ENCODE results near the gene PALM2AKAP2.

The PALM2AKAP2 gene

GRCh38 chr9:109765278-109765677 is 14.7 kb upstream of the PALM2AKAP2 start:
- Histone ChIP-seq H3K27me3 (ENCODE audit: insufficient read depth, poor library complexity, severe bottlenecking) (peaks cover 2% of the 10 kb centered on the region), H3K4me1 (ENCODE audit: insufficient read depth, poor library complexity, severe bottlenecking) (peaks cover under 1% of the 10 kb centered on the region), H3K27ac (ENCODE audit: poor library complexity, severe bottlenecking) (no peak overlapping the region), H3K36me3 (ENCODE audit: low read depth) (no peaks in the 10 kb centered on the region), H3K4me3 (ENCODE audit: severe bottlenecking) (no peak overlapping the region), H3K9me3 (ENCODE audit: severe bottlenecking) (no peaks in the 10 kb centered on the region)
- DNase-seq (ENCODE audit: low spot score) (no peak), ATAC-seq (ENCODE audit: low read depth) (no peak)
- no peak for TF ChIP-seq CTCF (IDR thresholded peaks at IDR 0.05; ENCODE audit: poor library complexity, severe bottlenecking)

- H3K27ac ChIP-seq (ENCODE audit: poor library complexity, severe bottlenecking) = no peak overlapping the region
- no peak for TF ChIP-seq CTCF (IDR thresholded peaks at IDR 0.05; ENCODE audit: poor library complexity, severe bottlenecking)
These were observed 14.2 kb upstream of the PALM2AKAP2 start for GRCh38 chr9:109765830-109766229.

GRCh38 chr9:109766351-109766750 is 13.6 kb upstream of the PALM2AKAP2 start:
- Histone ChIP-seq H3K36me3 (ENCODE audit: low read depth) (no peaks in the 10 kb centered on the region), H3K4me1 (ENCODE audit: insufficient read depth, poor library complexity, severe bottlenecking) (peaks cover 11% of the 10 kb centered on the region), H3K9me3 (ENCODE audit: severe bottlenecking) (no peaks in the 10 kb centered on the region), H3K4me3 (ENCODE audit: severe bottlenecking) (no peak overlapping the region), H3K27me3 (ENCODE audit: insufficient read depth, poor library complexity, severe bottlenecking) (no peaks in the 10 kb centered on the region), H3K27ac (ENCODE audit: poor library complexity, severe bottlenecking) (no peak overlapping the region)
- no peak for TF ChIP-seq CTCF (IDR thresholded peaks at IDR 0.05; ENCODE audit: poor library complexity, severe bottlenecking)
- peak; percentile 86 for ATAC-seq (ENCODE audit: low read depth)
- no peak for DNase-seq (ENCODE audit: low spot score)

More at GRCh38 chr9:109765830-109766229, 14.2 kb upstream of the PALM2AKAP2 start:
- Histone ChIP-seq H3K27me3 (ENCODE audit: insufficient read depth, poor library complexity, severe bottlenecking) (no peaks in the 10 kb centered on the region), H3K4me3 (ENCODE audit: severe bottlenecking) (no peak overlapping the region), H3K4me1 (ENCODE audit: insufficient read depth, poor library complexity, severe bottlenecking) (peaks cover 6% of the 10 kb centered on the region), H3K36me3 (ENCODE audit: low read depth) (no peaks in the 10 kb centered on the region), H3K9me3 (ENCODE audit: severe bottlenecking) (no peaks in the 10 kb centered on the region)
- DNase-seq (ENCODE audit: low spot score) = no peak
- no peak for ATAC-seq (ENCODE audit: low read depth)

- H3K36me3 ChIP-seq (ENCODE audit: low read depth) = no peaks in the 10 kb centered on the region
- ATAC-seq (ENCODE audit: low read depth) (no peak), DNase-seq (ENCODE audit: low spot score) (no peak)
- no peak overlapping the region for H3K4me3 ChIP-seq (ENCODE audit: severe bottlenecking)
- TF ChIP-seq CTCF (IDR thresholded peaks at IDR 0.05; ENCODE audit: poor library complexity, severe bottlenecking) = no peak
- H3K4me1 ChIP-seq (ENCODE audit: insufficient read depth, poor library complexity, severe bottlenecking) = peaks cover 14% of the 10 kb centered on the region
- no peak overlapping the region for H3K27ac ChIP-seq (ENCODE audit: poor library complexity, severe bottlenecking)
- H3K9me3 ChIP-seq (ENCODE audit: severe bottlenecking) = no peaks in the 10 kb centered on the region
- H3K27me3 ChIP-seq (ENCODE audit: insufficient read depth, poor library complexity, severe bottlenecking) = no peaks in the 10 kb centered on the region
These were observed 12.6 kb upstream of the PALM2AKAP2 start for GRCh38 chr9:109767404-109767803.

- H3K4me3 ChIP-seq (ENCODE audit: severe bottlenecking) = no peak overlapping the region
- ATAC-seq (ENCODE audit: low read depth) (no peak), DNase-seq (ENCODE audit: low spot score) (no peak)
- no peaks in the 10 kb centered on the region for H3K36me3 ChIP-seq (ENCODE audit: low read depth)
- no peak for TF ChIP-seq CTCF (IDR thresholded peaks at IDR 0.05; ENCODE audit: poor library complexity, severe bottlenecking)
- no peak overlapping the region for H3K27ac ChIP-seq (ENCODE audit: poor library complexity, severe bottlenecking)
- no peaks in the 10 kb centered on the region for H3K9me3 ChIP-seq (ENCODE audit: severe bottlenecking)
- H3K4me1 ChIP-seq (ENCODE audit: insufficient read depth, poor library complexity, severe bottlenecking) = peaks cover 14% of the 10 kb centered on the region
- no peaks in the 10 kb centered on the region for H3K27me3 ChIP-seq (ENCODE audit: insufficient read depth, poor library complexity, severe bottlenecking)
These were observed 12.2 kb upstream of the PALM2AKAP2 start for GRCh38 chr9:109767814-109768213.

Measured in RWPE2 (cell line).